SU-DHL-6 (cell line): ENCODE data around the gene SMIM15.

ENCODE experiments used
- CTCF ChIP-seq: fragments of 200-600 bp; sonication (generic); IDR thresholded peaks from one replicate; pipeline ENCODE4 v1.5.1; 2017; ENCODE audit warnings: antibody characterized with exemption, mild to moderate bottlenecking, low read length, moderate library complexity; ENCODE audit not compliant: insufficient read depth, poor library complexity, severe bottlenecking
- EZH2phosphoT487 ChIP-seq: fragments of 200-600 bp; sonication (generic), shearing (Covaris generic); conservative IDR thresholded peaks from 2 replicates; pipeline ENCODE4 v1.6.1; 2018; ENCODE audit warnings: mild to moderate bottlenecking, antibody characterized with exemption, low read length, moderate library complexity, mixed read lengths

DNA sequence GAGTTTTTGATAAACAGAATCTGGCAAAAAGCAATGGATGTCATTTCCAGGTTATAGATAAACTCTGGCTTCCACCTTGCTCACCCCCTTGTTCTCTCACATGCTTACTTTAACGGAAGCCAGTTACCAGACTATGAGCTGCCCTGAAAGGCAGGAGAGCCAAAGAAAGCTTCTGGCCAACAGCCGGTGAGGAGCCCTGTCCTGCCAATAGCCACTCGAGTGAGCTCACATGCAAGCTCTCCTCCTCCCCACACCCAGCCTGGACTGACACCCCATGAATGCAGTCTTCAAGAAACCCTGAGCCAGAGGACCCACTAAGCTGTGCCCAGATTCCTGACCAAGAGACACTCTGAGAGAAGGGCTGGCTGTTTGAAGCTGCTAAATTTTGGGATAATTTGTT, 14.4 kb upstream of the SMIM15 start:
- TF ChIP-seq CTCF (no peak), EZH2phosphoT487 (no peak)
